Measurements from ENCODE around the gene ANGPTL1. TPM values are rescaled to one million over a fixed set of nuclear protein-coding genes. Genes with fewer than 3 reads are reported as not detected.

The ANGPTL1 gene, protein sequence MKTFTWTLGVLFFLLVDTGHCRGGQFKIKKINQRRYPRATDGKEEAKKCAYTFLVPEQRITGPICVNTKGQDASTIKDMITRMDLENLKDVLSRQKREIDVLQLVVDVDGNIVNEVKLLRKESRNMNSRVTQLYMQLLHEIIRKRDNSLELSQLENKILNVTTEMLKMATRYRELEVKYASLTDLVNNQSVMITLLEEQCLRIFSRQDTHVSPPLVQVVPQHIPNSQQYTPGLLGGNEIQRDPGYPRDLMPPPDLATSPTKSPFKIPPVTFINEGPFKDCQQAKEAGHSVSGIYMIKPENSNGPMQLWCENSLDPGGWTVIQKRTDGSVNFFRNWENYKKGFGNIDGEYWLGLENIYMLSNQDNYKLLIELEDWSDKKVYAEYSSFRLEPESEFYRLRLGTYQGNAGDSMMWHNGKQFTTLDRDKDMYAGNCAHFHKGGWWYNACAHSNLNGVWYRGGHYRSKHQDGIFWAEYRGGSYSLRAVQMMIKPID
- 0.21 and 0.96 TPM in 2 replicates for total RNA-seq
- long read RNA-seq, partial matches to known transcripts = 1 of 2 reads
- long read RNA-seq, other reads (novel, unspliced or antisense) = 1 of 2 reads

DNA sequence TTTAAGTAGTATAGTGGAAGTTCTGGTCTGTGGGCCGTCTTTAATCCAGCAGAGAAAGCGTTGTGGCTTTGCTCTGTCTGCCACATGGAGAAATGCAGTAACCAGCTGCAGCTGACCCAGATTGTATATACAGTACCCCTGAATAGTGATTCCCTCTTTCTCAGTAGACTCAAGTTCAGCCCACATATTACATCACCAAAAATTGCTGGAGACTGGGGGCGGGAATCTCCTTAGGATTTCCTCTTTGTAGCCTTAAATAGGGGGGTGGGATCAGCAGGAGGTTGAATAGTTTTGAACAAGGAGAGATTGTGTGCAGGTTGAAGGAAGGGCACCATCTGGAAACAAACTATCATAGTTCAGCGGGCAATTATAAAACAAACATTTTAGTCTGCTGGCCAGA, at the start of gene ANGPTL1:
Gene ANGPTL1, minus strand, starts transcription at position 134 of the 400 bp plus-strand sequence. CDS start 5,301 bp downstream, outside the sequence.
- Mint-ChIP-seq H3K4me3 (peak within 1 kb of the TSS; percentile 25), H3K27me3 (ENCODE audit: low read depth) (peaks cover 13% of the 10 kb centered on the region), H3K9me3 (no peaks in the 10 kb centered on the region), H3K4me1 (peaks cover 13% of the 10 kb centered on the region), H3K36me3 (ENCODE audit: low read depth) (no peaks in the 10 kb centered on the region), H3K27ac (ENCODE audit: unreplicated experiment) (no peak within 1 kb of the TSS)
- peak; percentile 18 for DNase-seq (ENCODE audit: low read depth, low spot score)
- TF ChIP-seq, protein P1, sequence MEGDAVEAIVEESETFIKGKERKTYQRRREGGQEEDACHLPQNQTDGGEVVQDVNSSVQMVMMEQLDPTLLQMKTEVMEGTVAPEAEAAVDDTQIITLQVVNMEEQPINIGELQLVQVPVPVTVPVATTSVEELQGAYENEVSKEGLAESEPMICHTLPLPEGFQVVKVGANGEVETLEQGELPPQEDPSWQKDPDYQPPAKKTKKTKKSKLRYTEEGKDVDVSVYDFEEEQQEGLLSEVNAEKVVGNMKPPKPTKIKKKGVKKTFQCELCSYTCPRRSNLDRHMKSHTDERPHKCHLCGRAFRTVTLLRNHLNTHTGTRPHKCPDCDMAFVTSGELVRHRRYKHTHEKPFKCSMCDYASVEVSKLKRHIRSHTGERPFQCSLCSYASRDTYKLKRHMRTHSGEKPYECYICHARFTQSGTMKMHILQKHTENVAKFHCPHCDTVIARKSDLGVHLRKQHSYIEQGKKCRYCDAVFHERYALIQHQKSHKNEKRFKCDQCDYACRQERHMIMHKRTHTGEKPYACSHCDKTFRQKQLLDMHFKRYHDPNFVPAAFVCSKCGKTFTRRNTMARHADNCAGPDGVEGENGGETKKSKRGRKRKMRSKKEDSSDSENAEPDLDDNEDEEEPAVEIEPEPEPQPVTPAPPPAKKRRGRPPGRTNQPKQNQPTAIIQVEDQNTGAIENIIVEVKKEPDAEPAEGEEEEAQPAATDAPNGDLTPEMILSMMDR (conservative IDR thresholded peaks at IDR 0.05) = no peak

DNA sequence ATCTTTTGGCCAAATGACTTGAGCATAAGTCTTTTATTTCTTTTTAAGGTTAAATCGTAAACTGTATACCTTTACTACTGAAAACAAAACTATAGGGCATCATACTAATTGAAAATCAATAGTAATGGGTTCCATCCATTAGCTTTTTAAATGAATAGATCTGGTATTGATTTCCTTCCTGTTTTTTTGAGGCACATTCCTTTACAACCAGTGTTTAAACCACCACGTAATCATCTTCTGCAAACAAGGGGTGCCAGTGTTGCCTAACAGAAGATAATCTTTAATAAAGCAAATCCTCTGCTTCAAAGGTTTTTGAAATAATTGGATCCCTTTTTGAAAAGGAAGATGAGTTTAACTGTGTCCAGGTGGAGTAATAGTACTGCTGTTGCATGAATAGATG, 48.7 kb upstream of the ANGPTL1 start:
- TF ChIP-seq, protein P1 (conservative IDR thresholded peaks at IDR 0.05) = no peak
- Mint-ChIP-seq H3K4me3 (no peak overlapping the region), H3K36me3 (ENCODE audit: low read depth) (peaks cover 17% of the 10 kb centered on the region), H3K9me3 (peaks cover 15% of the 10 kb centered on the region), H3K4me1 (peaks cover 9% of the 10 kb centered on the region), H3K27me3 (ENCODE audit: low read depth) (no peaks in the 10 kb centered on the region), H3K27ac (ENCODE audit: unreplicated experiment) (no peak overlapping the region)
- no peak for DNase-seq (ENCODE audit: low read depth, low spot score)

DNA sequence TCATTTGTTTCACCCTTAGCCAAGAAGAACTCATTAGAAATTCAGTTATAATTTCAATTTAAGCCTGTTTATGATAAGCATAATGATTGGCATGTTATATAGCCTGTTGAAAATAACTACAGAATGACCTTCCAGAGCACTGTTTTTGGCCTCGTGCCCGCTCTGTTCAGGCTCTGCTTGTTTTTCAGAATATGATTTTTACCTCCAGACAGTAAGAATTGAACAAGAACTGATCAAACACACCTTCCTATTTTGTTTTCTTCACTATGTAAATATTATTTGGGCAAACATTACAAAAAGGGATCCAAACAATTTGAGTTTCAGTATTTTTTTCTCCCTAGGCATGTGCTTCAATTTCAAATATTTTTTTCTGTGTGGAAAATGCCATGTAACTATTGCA, 48.1 kb upstream of the ANGPTL1 start:
- peaks cover 9% of the 10 kb centered on the region for H3K4me1 Mint-ChIP-seq
- no peaks in the 10 kb centered on the region for H3K27me3 Mint-ChIP-seq (ENCODE audit: low read depth)
- DNase-seq (ENCODE audit: low read depth, low spot score) = no peak
- H3K4me3 Mint-ChIP-seq = no peak overlapping the region
- no peak overlapping the region for H3K27ac Mint-ChIP-seq (ENCODE audit: unreplicated experiment)
- TF ChIP-seq, protein P1 (conservative IDR thresholded peaks at IDR 0.05) = no peak
- H3K9me3 Mint-ChIP-seq = peaks cover 9% of the 10 kb centered on the region
- H3K36me3 Mint-ChIP-seq (ENCODE audit: low read depth) = peaks cover 15% of the 10 kb centered on the region

DNA sequence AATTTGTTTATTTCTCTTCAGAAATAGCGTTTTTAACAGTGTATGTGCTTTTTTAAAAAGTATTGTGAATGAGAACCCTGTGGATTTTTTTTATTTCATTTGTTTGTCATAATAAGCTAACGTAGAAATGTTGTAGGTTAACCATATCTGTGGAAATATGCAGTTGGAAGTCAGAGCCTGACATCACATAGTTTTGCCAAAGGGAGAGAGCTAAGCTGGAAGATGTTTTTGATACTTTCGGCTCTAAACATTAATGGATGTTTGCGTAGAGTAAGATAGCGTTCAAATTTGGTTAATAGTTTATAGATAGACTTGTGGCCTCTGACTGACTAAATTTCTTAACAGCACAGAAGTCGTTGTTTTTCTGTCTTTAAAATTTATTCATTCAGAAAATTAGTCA, 47.4 kb upstream of the ANGPTL1 start:
- peaks cover 9% of the 10 kb centered on the region for H3K36me3 Mint-ChIP-seq (ENCODE audit: low read depth)
- no peak overlapping the region for H3K27ac Mint-ChIP-seq (ENCODE audit: unreplicated experiment)
- H3K27me3 Mint-ChIP-seq (ENCODE audit: low read depth) = no peaks in the 10 kb centered on the region
- H3K4me3 Mint-ChIP-seq = no peak overlapping the region
- DNase-seq (ENCODE audit: low read depth, low spot score) = no peak
- H3K9me3 Mint-ChIP-seq = peaks cover 5% of the 10 kb centered on the region
- TF ChIP-seq, protein P1 (conservative IDR thresholded peaks at IDR 0.05) = no peak
- peaks cover 9% of the 10 kb centered on the region for H3K4me1 Mint-ChIP-seq

DNA sequence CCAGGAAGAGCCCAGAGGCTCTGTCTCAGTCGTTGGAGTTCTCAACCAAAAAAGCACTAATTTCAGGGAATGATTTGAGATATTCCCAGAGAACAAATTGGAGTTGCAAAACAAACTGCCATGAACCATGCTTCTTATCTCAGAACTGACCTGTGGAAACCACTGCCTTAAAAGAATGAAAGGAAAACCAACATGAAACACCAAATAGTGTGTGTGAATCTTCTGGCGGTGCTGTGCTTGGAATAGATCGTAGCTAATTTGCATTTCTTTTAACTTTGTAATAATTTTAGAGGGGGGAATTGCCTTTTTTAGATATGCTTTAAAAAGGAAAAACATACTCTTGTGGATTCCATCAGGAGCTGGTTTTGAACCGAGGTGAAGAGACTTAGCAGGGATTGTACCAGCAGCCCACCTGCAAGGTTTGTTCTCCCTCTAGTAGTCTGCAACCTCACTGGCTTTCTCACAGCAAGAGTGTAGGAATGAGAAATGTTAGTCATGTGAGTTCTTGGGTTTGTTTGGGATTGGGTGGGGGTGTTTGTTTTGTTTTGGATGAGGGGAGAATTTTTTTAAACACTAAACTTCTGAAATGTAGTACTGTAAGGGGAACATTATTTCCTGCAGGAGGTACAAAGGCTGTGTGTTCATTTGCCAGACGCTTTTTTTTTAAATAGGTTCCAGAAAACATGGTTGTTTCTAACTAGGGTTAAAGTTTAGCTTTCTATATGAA, 45.7 kb upstream of the ANGPTL1 start:
- Mint-ChIP-seq H3K4me3 (no peak overlapping the region), H3K27me3 (ENCODE audit: low read depth) (no peaks in the 10 kb centered on the region), H3K4me1 (peaks cover 9% of the 10 kb centered on the region), H3K9me3 (no peaks in the 10 kb centered on the region), H3K36me3 (ENCODE audit: low read depth) (peaks cover 13% of the 10 kb centered on the region), H3K27ac (ENCODE audit: unreplicated experiment) (no peak overlapping the region)
- DNase-seq (ENCODE audit: low read depth, low spot score) = no peak
- TF ChIP-seq, protein P1 (conservative IDR thresholded peaks at IDR 0.05) = no peak
